Activated CD4-positive, alpha-beta T cell treated with anti-CD3 and anti-CD28 coated beads, Interleukin-2, amount 10 ng/mL, durations not matched to agents 7 days and 5 days (primary cell): Measurements from ENCODE around the gene DROSHA. TPM values are rescaled to one million over a fixed set of nuclear protein-coding genes. Genes with fewer than 3 reads are reported as not detected.

ENCODE experiments used
- CTCF ChIA-PET: fragments of 350-600 bp; sonication (Branson Sonifier 250); formaldehyde crosslinking; loops from one replicate; lab custom pipeline; 2021; ENCODE audit warnings: antibody characterized with exemption; lab: Charles Lee
- POLR2A ChIA-PET: fragments of 350-600 bp; sonication (Branson Sonifier 250); formaldehyde crosslinking; loops from one replicate; lab custom pipeline; 2021; ENCODE audit warnings: antibody characterized with exemption; lab: Charles Lee
- DNase-seq: peaks from one replicate; pipeline ENCODE4 v3.0.0-alpha.2; 2020
- H3K27ac Mint-ChIP-seq: one replicate; pipeline ENCODE4 v1.8.0; 2021; ENCODE audit warnings: mild to moderate bottlenecking, moderate library complexity, mixed read lengths
- H3K27me3 Mint-ChIP-seq: one replicate; pipeline ENCODE4 v1.8.0; 2021; ENCODE audit warnings: mixed read lengths
- H3K36me3 Mint-ChIP-seq: one replicate; pipeline ENCODE4 v1.8.0; 2021; ENCODE audit warnings: low read depth, mixed read lengths
- H3K4me1 Mint-ChIP-seq: one replicate; pipeline ENCODE4 v1.8.0; 2021; ENCODE audit warnings: mixed read lengths
- H3K4me3 Mint-ChIP-seq: one replicate; pipeline ENCODE4 v1.8.0; 2021; ENCODE audit warnings: mild to moderate bottlenecking, moderate library complexity, mixed read lengths
- H3K9me3 Mint-ChIP-seq: one replicate; pipeline ENCODE4 v1.8.0; 2021; ENCODE audit warnings: mixed read lengths
- total RNA-seq, 2 experiments: library from RNA; stranded (reverse); gene quantifications; one replicate each; pipeline ENCODE4 v1.2.3, GENCODE V29; 2021

DROSHA gene
- total RNA-seq, 2 experiments from 2014 or later: 76.7 to 80.7 TPM

GRCh38 chr5:31504529-31504928, 27.4 kb downstream of the DROSHA start:
- H3K4me1 Mint-ChIP-seq: no peaks in the 10 kb centered on the region
- H3K9me3 Mint-ChIP-seq: no peaks in the 10 kb centered on the region
- H3K4me3 Mint-ChIP-seq: no peak overlapping the region
- ChIA-PET POLR2A (no interaction called here), CTCF (no interaction called here)
- no peak for DNase-seq
- no peak overlapping the region for H3K27ac Mint-ChIP-seq
- H3K36me3 Mint-ChIP-seq: peaks cover 54% of the 10 kb centered on the region
- H3K27me3 Mint-ChIP-seq: no peaks in the 10 kb centered on the region

GRCh38 chr5:31502506-31502905, 29.4 kb downstream of the DROSHA start:
- no peaks in the 10 kb centered on the region for H3K27me3 Mint-ChIP-seq
- POLR2A ChIA-PET: no interaction called here
- no peak overlapping the region for H3K4me3 Mint-ChIP-seq
- no peaks in the 10 kb centered on the region for H3K4me1 Mint-ChIP-seq
- DNase-seq: no peak
- H3K36me3 Mint-ChIP-seq: peaks cover 57% of the 10 kb centered on the region
- CTCF ChIA-PET: interaction anchor here (0.5 to 1.3 kb wide), 2 partner anchors 10 to 88 kb away, joined by 3 read pairs; no protein-coding TSS in a partner anchor
- H3K9me3 Mint-ChIP-seq: no peaks in the 10 kb centered on the region
- no peak overlapping the region for H3K27ac Mint-ChIP-seq

GRCh38 chr5:31500256-31500655, 31.6 kb downstream of the DROSHA start:
- no peaks in the 10 kb centered on the region for H3K4me1 Mint-ChIP-seq
- H3K27me3 Mint-ChIP-seq: no peaks in the 10 kb centered on the region
- POLR2A ChIA-PET: no interaction called here
- no peak overlapping the region for H3K27ac Mint-ChIP-seq
- H3K9me3 Mint-ChIP-seq: no peaks in the 10 kb centered on the region
- DNase-seq: no peak
- CTCF ChIA-PET: no interaction called here
- H3K36me3 Mint-ChIP-seq: peaks cover 57% of the 10 kb centered on the region
- no peak overlapping the region for H3K4me3 Mint-ChIP-seq

GRCh38 chr5:31496891-31497290, 35.0 kb downstream of the DROSHA start:
- ChIA-PET POLR2A (no interaction called here), CTCF (interaction anchor here (0.6 to 1.4 kb wide), 2 partner anchors 8 to 15 kb away, joined by 3 to 4 read pairs; no protein-coding TSS in a partner anchor)
- Mint-ChIP-seq H3K9me3 (no peaks in the 10 kb centered on the region), H3K36me3 (peaks cover 50% of the 10 kb centered on the region), H3K27ac (no peak overlapping the region), H3K4me1 (no peaks in the 10 kb centered on the region), H3K4me3 (no peak overlapping the region), H3K27me3 (no peaks in the 10 kb centered on the region)
- DNase-seq: no peak

GRCh38 chr5:31496301-31496700, 35.6 kb downstream of the DROSHA start:
- Mint-ChIP-seq H3K27me3 (no peaks in the 10 kb centered on the region), H3K36me3 (peaks cover 48% of the 10 kb centered on the region), H3K4me3 (no peak overlapping the region), H3K27ac (no peak overlapping the region), H3K9me3 (no peaks in the 10 kb centered on the region), H3K4me1 (no peaks in the 10 kb centered on the region)
- ChIA-PET POLR2A (no interaction called here), CTCF (interaction anchor here (0.6 to 1.4 kb wide), 2 partner anchors 8 to 14 kb away, joined by 3 to 4 read pairs; no protein-coding TSS in a partner anchor)
- DNase-seq: no peak

- no peak overlapping the region for H3K27ac Mint-ChIP-seq
- H3K36me3 Mint-ChIP-seq: peaks cover 46% of the 10 kb centered on the region
- DNase-seq: no peak
- CTCF ChIA-PET: interaction anchor here (0.7 kb wide), 1 partner anchor 13 kb away, joined by 3 read pairs; no protein-coding TSS in a partner anchor
- H3K27me3 Mint-ChIP-seq: no peaks in the 10 kb centered on the region
- POLR2A ChIA-PET: no interaction called here
- H3K4me3 Mint-ChIP-seq: no peak overlapping the region
- H3K4me1 Mint-ChIP-seq: no peaks in the 10 kb centered on the region
- no peaks in the 10 kb centered on the region for H3K9me3 Mint-ChIP-seq
These were observed 36.6 kb downstream of the DROSHA start for GRCh38 chr5:31495336-31495735.

- no peak overlapping the region for H3K27ac Mint-ChIP-seq
- POLR2A ChIA-PET: no interaction called here
- CTCF ChIA-PET: interaction anchor here (0.9 kb wide), 1 partner anchor 10 kb away, joined by 3 read pairs; no protein-coding TSS in a partner anchor
These were observed 39.0 kb downstream of the DROSHA start for GRCh38 chr5:31492869-31493268.

GRCh38 chr5:31487506-31487905, 44.4 kb downstream of the DROSHA start:
- CTCF ChIA-PET: no interaction called here
- Mint-ChIP-seq H3K4me1 (peaks cover 4% of the 10 kb centered on the region), H3K9me3 (no peaks in the 10 kb centered on the region), H3K4me3 (no peak overlapping the region), H3K27me3 (no peaks in the 10 kb centered on the region), H3K36me3 (peaks cover 38% of the 10 kb centered on the region), H3K27ac (no peak overlapping the region)
- POLR2A ChIA-PET: no interaction called here
- DNase-seq: no peak

More at GRCh38 chr5:31492869-31493268, 39.0 kb downstream of the DROSHA start:
- H3K27me3 Mint-ChIP-seq: no peaks in the 10 kb centered on the region
- no peak for DNase-seq
- H3K4me3 Mint-ChIP-seq: no peak overlapping the region
- H3K9me3 Mint-ChIP-seq: no peaks in the 10 kb centered on the region
- H3K4me1 Mint-ChIP-seq: no peaks in the 10 kb centered on the region
- H3K36me3 Mint-ChIP-seq: peaks cover 44% of the 10 kb centered on the region

GRCh38 chr5:31486441-31486840, 45.5 kb downstream of the DROSHA start:
- peaks cover 4% of the 10 kb centered on the region for H3K4me1 Mint-ChIP-seq
- H3K9me3 Mint-ChIP-seq: no peaks in the 10 kb centered on the region
- no peak overlapping the region for H3K27ac Mint-ChIP-seq
- CTCF ChIA-PET: interaction anchor here (1.3 kb wide), 1 partner anchor 17 kb away, joined by 3 read pairs; no protein-coding TSS in a partner anchor
- no peak for DNase-seq
- peaks cover 39% of the 10 kb centered on the region for H3K36me3 Mint-ChIP-seq
- POLR2A ChIA-PET: no interaction called here
- H3K4me3 Mint-ChIP-seq: no peak overlapping the region
- H3K27me3 Mint-ChIP-seq: no peaks in the 10 kb centered on the region

- H3K4me3 Mint-ChIP-seq: no peak overlapping the region
These were observed 46.3 kb downstream of the DROSHA start for GRCh38 chr5:31485376-31486207.

GRCh38 chr5:31481531-31482165, 50.2 kb downstream of the DROSHA start:
- Mint-ChIP-seq H3K27ac (no peak overlapping the region), H3K36me3 (peaks cover 36% of the 10 kb centered on the region)
- POLR2A ChIA-PET: no interaction called here

More at GRCh38 chr5:31485376-31486207, 46.3 kb downstream of the DROSHA start:
- H3K27me3 Mint-ChIP-seq: no peaks in the 10 kb centered on the region
- DNase-seq: no peak
- peaks cover 4% of the 10 kb centered on the region for H3K4me1 Mint-ChIP-seq
- ChIA-PET CTCF (interaction anchor here (1.0 to 1.3 kb wide), 2 partner anchors 18 to 20 kb away, joined by 3 to 5 read pairs; no protein-coding TSS in a partner anchor), POLR2A (no interaction called here)
- no peaks in the 10 kb centered on the region for H3K9me3 Mint-ChIP-seq
- H3K27ac Mint-ChIP-seq: no peak overlapping the region
- peaks cover 37% of the 10 kb centered on the region for H3K36me3 Mint-ChIP-seq

GRCh38 chr5:31479706-31480105, 52.2 kb downstream of the DROSHA start:
- Mint-ChIP-seq H3K4me1 (peaks cover 4% of the 10 kb centered on the region), H3K9me3 (no peaks in the 10 kb centered on the region)
- CTCF ChIA-PET: no interaction called here

More at GRCh38 chr5:31481531-31482165, 50.2 kb downstream of the DROSHA start:
- H3K9me3 Mint-ChIP-seq: no peaks in the 10 kb centered on the region
- peaks cover 4% of the 10 kb centered on the region for H3K4me1 Mint-ChIP-seq
- no peaks in the 10 kb centered on the region for H3K27me3 Mint-ChIP-seq
- no peak for DNase-seq
- no peak overlapping the region for H3K4me3 Mint-ChIP-seq
- CTCF ChIA-PET: interaction anchor here (0.9 kb wide), 1 partner anchor 15 kb away, joined by 3 read pairs; no protein-coding TSS in a partner anchor

GRCh38 chr5:31478901-31479300, 53.0 kb downstream of the DROSHA start:
- CTCF ChIA-PET: no interaction called here
- peaks cover 37% of the 10 kb centered on the region for H3K36me3 Mint-ChIP-seq

More at GRCh38 chr5:31479706-31480105, 52.2 kb downstream of the DROSHA start:
- no peak overlapping the region for H3K27ac Mint-ChIP-seq
- DNase-seq: no peak
- H3K4me3 Mint-ChIP-seq: no peak overlapping the region
- no peaks in the 10 kb centered on the region for H3K27me3 Mint-ChIP-seq
- H3K36me3 Mint-ChIP-seq: peaks cover 36% of the 10 kb centered on the region
- POLR2A ChIA-PET: no interaction called here

More at GRCh38 chr5:31478901-31479300, 53.0 kb downstream of the DROSHA start:
- no peak for DNase-seq
- POLR2A ChIA-PET: no interaction called here
- H3K4me3 Mint-ChIP-seq: no peak overlapping the region
- H3K27me3 Mint-ChIP-seq: no peaks in the 10 kb centered on the region
- H3K4me1 Mint-ChIP-seq: peaks cover 4% of the 10 kb centered on the region
- no peak overlapping the region for H3K27ac Mint-ChIP-seq
- no peaks in the 10 kb centered on the region for H3K9me3 Mint-ChIP-seq
